ENCODE measurements around the gene DDA1.

DDA1 gene

DNA sequence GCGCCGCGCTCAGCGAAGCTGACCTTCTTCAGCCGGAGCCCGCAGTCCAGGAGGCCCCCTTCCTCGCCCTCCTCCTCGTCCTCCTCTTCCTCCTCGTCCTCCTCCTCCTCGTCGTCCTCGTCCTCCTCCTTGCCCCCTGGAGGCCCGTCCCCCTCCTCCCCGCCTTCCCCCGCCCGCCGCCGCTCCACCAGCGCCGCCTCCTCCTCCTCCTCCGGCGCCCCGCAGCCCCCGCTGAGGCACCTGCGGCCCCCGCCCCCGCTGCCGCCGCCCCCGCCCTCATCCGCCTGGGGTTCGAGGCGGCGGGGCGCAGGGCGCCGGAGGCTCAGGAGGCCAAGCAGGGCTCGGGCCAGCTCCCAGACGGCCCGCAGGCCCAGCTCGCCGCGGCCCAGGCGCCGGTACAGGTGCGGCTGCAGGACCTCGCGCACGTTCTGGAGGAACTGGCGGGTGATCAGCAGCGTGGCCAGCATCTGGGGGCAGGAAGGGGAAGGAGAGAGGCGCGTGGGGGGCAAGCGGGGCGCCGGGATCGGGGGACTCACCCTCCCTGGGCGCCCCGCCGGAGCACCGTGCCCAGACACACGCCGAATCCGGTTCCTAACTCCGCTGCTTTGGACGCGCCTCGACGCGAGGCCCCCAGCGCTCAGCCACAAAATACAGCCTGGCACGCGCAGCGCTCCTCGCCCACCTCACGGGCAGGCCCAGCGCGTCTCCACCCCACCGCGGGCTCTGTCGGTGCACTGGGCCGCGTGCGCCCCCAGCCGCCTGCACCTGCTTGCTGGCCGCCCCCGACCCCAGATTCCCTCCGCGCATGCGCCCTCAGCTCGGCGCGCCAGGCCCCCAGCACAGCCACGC, 19.4 kb downstream of the DDA1 start:
- Histone ChIP-seq H3K27me3 (ENCODE audit: control insufficient read depth, insufficient read depth, low read length) (peaks cover 24% of the 10 kb centered on the region), H3K4me3 (ENCODE audit: low read length) (no peak overlapping the region), H3K9me3 (ENCODE audit: control insufficient read depth, low read length) (no peaks in the 10 kb centered on the region), H3K9ac (ENCODE audit: low read length) (peak overlapping the region; percentile 59), H3K4me1 (ENCODE audit: control insufficient read depth, insufficient read depth, low read length) (peaks cover 20% of the 10 kb centered on the region), H3K36me3 (ENCODE audit: control insufficient read depth, insufficient read depth, low read length) (no peaks in the 10 kb centered on the region)

- no peak overlapping the region for H3K9ac ChIP-seq (ENCODE audit: low read length)
- no peak overlapping the region for H3K4me3 ChIP-seq (ENCODE audit: low read length)
- no peaks in the 10 kb centered on the region for H3K9me3 ChIP-seq (ENCODE audit: control insufficient read depth, low read length)
- peaks cover 24% of the 10 kb centered on the region for H3K27me3 ChIP-seq (ENCODE audit: control insufficient read depth, insufficient read depth, low read length)
- H3K4me1 ChIP-seq (ENCODE audit: control insufficient read depth, insufficient read depth, low read length) = peaks cover 23% of the 10 kb centered on the region
- H3K36me3 ChIP-seq (ENCODE audit: control insufficient read depth, insufficient read depth, low read length) = no peaks in the 10 kb centered on the region
Observed at GRCh38 chr19:17329366-17330261, 20.3 kb downstream of the DDA1 start.

DNA sequence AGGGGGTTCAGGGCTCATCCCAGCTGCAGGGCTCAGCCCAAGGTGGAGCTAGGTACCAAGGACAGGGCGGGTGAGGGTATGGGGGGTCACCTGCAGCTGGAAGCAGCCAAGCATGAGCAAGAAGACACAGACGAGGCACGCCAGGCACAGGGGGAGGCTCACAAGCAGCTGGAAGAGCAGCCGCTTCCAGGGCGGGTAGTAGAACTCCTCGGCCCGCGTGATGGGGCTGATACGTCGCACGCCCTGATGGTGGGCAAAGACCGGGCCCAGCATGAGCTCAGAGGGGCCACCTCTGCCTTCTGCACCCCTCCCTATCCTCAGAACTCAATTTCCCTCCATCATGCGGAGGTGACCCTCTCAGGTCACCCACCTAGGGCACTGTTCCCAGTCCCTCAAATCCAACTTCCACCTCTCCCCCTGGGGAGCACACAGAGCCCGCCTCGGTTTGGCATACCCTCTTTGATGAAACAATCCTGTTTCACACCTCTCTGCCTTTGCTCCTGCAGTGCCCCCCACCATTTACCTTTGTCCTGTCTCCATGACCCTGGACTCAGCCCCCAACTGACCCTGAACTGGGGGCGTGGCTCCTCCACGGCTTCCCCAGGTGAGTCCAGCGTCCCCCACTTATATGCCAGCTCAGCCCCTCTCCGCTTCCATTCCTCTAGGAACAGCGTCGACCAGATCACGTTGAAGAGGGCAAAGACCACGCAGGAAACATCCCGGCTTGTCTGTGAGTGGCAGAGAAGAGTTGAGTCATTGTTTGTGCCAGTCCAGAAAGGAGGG, 21.1 kb downstream of the DDA1 start:
- H3K36me3 ChIP-seq (ENCODE audit: control insufficient read depth, insufficient read depth, low read length) = no peaks in the 10 kb centered on the region
- peaks cover 31% of the 10 kb centered on the region for H3K4me1 ChIP-seq (ENCODE audit: control insufficient read depth, insufficient read depth, low read length)
- H3K9me3 ChIP-seq (ENCODE audit: control insufficient read depth, low read length) = no peaks in the 10 kb centered on the region
- no peak overlapping the region for H3K9ac ChIP-seq (ENCODE audit: low read length)
- H3K27me3 ChIP-seq (ENCODE audit: control insufficient read depth, insufficient read depth, low read length) = peaks cover 24% of the 10 kb centered on the region
- H3K4me3 ChIP-seq (ENCODE audit: low read length) = no peak overlapping the region

GRCh38 chr19:17331045-17331558, 21.7 kb downstream of the DDA1 start:
- peaks cover 36% of the 10 kb centered on the region for H3K4me1 ChIP-seq (ENCODE audit: control insufficient read depth, insufficient read depth, low read length)
- peaks cover 24% of the 10 kb centered on the region for H3K27me3 ChIP-seq (ENCODE audit: control insufficient read depth, insufficient read depth, low read length)
- no peak overlapping the region for H3K4me3 ChIP-seq (ENCODE audit: low read length)
- H3K9ac ChIP-seq (ENCODE audit: low read length) = no peak overlapping the region
- H3K36me3 ChIP-seq (ENCODE audit: control insufficient read depth, insufficient read depth, low read length) = no peaks in the 10 kb centered on the region
- no peaks in the 10 kb centered on the region for H3K9me3 ChIP-seq (ENCODE audit: control insufficient read depth, low read length)

GRCh38 chr19:17332360-17332676, 23.0 kb downstream of the DDA1 start:
- Histone ChIP-seq H3K4me3 (ENCODE audit: low read length) (no peak overlapping the region), H3K9me3 (ENCODE audit: control insufficient read depth, low read length) (no peaks in the 10 kb centered on the region), H3K27me3 (ENCODE audit: control insufficient read depth, insufficient read depth, low read length) (peaks cover 24% of the 10 kb centered on the region), H3K4me1 (ENCODE audit: control insufficient read depth, insufficient read depth, low read length) (peaks cover 36% of the 10 kb centered on the region), H3K9ac (ENCODE audit: low read length) (no peak overlapping the region), H3K36me3 (ENCODE audit: control insufficient read depth, insufficient read depth, low read length) (no peaks in the 10 kb centered on the region)

GRCh38 chr19:17332677-17333581, 23.6 kb downstream of the DDA1 start:
- Histone ChIP-seq H3K4me1 (ENCODE audit: control insufficient read depth, insufficient read depth, low read length) (peaks cover 35% of the 10 kb centered on the region), H3K9me3 (ENCODE audit: control insufficient read depth, low read length) (no peaks in the 10 kb centered on the region), H3K36me3 (ENCODE audit: control insufficient read depth, insufficient read depth, low read length) (no peaks in the 10 kb centered on the region), H3K4me3 (ENCODE audit: low read length) (no peak overlapping the region), H3K27me3 (ENCODE audit: control insufficient read depth, insufficient read depth, low read length) (peaks cover 24% of the 10 kb centered on the region), H3K9ac (ENCODE audit: low read length) (no peak overlapping the region)

GRCh38 chr19:17333611-17334413, 24.4 kb downstream of the DDA1 start:
- Histone ChIP-seq H3K4me3 (ENCODE audit: low read length) (peak overlapping the region; percentile 36), H3K9me3 (ENCODE audit: control insufficient read depth, low read length) (no peaks in the 10 kb centered on the region), H3K4me1 (ENCODE audit: control insufficient read depth, insufficient read depth, low read length) (peaks cover 37% of the 10 kb centered on the region), H3K9ac (ENCODE audit: low read length) (peak overlapping the region; percentile 77), H3K36me3 (ENCODE audit: control insufficient read depth, insufficient read depth, low read length) (no peaks in the 10 kb centered on the region), H3K27me3 (ENCODE audit: control insufficient read depth, insufficient read depth, low read length) (peaks cover 23% of the 10 kb centered on the region)

DNA sequence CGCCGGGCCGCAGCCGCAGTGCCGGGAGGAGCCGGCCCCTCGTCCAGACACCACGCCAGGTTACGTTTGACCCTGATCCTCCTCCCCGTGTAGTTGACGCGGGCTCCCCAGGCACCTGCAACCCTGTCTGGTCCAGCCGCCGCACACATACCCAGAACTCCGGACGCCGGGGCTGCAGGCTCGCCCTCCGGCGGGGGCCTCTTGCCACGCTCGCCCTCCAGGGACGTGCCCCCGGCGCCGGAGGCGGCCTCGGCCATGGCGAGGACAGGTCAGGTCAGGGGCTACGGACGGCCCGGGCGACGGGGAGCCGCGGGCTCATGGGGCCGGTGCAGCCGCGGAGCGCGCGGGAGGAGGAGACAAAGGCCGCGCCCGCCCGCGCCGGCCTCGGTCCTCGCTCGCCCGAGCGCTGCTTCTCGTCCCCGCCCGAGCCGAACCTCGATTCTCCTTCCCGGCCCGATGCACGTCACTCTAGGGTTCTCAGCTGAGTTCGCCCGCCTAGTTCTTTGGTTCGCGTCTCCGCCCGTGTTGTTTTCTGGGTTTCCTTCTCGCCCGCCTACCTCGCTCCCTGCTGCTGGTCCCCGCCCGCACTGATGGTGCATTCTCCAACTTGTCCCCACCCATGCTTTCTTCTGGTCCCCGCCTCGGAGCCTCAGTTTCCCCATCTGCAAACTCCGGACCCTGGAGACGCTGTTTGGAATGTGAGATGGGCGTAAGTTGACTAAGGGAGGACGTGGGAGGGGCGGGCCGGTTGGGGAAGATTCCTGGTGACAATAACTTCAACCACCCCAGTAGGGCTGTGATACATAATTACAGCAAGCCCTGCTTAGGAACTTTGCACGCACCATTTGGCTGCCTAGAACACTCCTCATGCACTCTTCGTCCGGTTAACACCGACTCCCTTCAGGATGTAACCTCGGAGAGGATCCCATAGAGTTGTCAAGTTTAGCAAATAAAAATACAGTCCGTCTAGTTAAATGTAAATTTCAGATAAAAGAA, 25.3 kb downstream of the DDA1 start, which contains the start of gene ANO8:
TSS of gene ANO8 (minus strand) at position 442 of the 996 bp plus-strand sequence. CDS start at position 257, 185 bp downstream.
- Histone ChIP-seq H3K27me3 (ENCODE audit: control insufficient read depth, insufficient read depth, low read length) (peaks cover 14% of the 10 kb centered on the region), H3K9ac (ENCODE audit: low read length) (peak within 1 kb of the TSS; percentile 77), H3K4me1 (ENCODE audit: control insufficient read depth, insufficient read depth, low read length) (peaks cover 30% of the 10 kb centered on the region), H3K36me3 (ENCODE audit: control insufficient read depth, insufficient read depth, low read length) (no peaks in the 10 kb centered on the region), H3K4me3 (ENCODE audit: low read length) (peak within 1 kb of the TSS; percentile 36), H3K9me3 (ENCODE audit: control insufficient read depth, low read length) (no peaks in the 10 kb centered on the region)

GRCh38 chr19:17335575-17335974, 26.2 kb downstream of the DDA1 start:
- Histone ChIP-seq H3K9ac (ENCODE audit: low read length) (no peak overlapping the region), H3K9me3 (ENCODE audit: control insufficient read depth, low read length) (no peaks in the 10 kb centered on the region), H3K36me3 (ENCODE audit: control insufficient read depth, insufficient read depth, low read length) (no peaks in the 10 kb centered on the region), H3K27me3 (ENCODE audit: control insufficient read depth, insufficient read depth, low read length) (peaks cover 5% of the 10 kb centered on the region), H3K4me3 (ENCODE audit: low read length) (no peak overlapping the region), H3K4me1 (ENCODE audit: control insufficient read depth, insufficient read depth, low read length) (peaks cover 35% of the 10 kb centered on the region)
